HG03571 (cell line): ENCODE results near the gene PAX8.
A peak's percentile ranks its signal among the peaks of the same experiment; 100 is the strongest.

Experiments
- ATAC-seq: cut with Tn5 transposase; IDR thresholded peaks from one replicate; pipeline ENCODE4 v1.9.1; 2021; ENCODE audit not compliant: unreplicated experiment

The PAX8 gene

DNA sequence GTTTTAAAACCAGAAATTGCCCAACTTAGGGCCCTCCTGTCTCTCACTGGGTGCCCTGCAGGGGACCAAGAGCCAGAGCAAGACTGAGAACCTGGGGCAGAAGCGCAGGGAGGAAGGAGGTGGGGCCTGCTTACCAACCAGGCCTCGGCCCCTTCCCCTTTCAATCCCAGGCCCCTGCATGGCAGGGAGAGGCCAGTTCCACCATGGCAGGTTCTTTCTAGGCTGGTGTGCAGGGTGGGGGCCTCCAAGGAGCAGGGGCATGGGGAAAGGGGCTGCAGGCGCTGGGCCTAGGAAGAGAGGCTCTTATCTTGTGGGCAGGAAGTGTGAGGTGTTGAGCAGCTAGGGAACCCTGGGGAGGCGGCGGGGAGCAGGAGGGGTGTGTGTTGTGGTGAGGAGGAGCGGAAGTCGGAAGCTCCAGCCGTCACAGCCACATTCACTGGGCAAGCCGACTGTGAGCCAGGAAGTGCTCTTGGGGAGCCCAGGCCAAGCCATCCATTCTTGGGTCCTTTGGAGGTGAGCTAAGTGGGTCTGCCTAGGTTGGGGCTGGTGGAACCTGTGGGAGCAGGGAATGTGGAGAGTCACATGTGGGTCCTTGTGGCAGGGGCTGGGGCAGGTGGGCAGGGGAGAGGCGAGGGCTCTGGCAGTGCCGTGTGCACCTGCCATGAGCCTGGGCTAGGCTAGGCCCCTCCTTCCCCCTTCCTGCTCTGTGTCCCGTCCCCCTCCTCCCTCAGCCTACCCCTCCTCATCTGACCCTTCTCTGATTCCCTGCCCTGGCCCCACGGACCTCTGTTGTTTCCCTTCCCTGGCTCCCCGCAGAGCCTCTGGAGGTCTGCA, 105.0 kb downstream of the PAX8 start, which contains the start of gene PSD4:
PSD4 (plus strand) TSS at position 430 of the 834 bp plus-strand sequence. CDS start 8,486 bp downstream, outside the sequence.
- peak; percentile 70 for ATAC-seq

DNA sequence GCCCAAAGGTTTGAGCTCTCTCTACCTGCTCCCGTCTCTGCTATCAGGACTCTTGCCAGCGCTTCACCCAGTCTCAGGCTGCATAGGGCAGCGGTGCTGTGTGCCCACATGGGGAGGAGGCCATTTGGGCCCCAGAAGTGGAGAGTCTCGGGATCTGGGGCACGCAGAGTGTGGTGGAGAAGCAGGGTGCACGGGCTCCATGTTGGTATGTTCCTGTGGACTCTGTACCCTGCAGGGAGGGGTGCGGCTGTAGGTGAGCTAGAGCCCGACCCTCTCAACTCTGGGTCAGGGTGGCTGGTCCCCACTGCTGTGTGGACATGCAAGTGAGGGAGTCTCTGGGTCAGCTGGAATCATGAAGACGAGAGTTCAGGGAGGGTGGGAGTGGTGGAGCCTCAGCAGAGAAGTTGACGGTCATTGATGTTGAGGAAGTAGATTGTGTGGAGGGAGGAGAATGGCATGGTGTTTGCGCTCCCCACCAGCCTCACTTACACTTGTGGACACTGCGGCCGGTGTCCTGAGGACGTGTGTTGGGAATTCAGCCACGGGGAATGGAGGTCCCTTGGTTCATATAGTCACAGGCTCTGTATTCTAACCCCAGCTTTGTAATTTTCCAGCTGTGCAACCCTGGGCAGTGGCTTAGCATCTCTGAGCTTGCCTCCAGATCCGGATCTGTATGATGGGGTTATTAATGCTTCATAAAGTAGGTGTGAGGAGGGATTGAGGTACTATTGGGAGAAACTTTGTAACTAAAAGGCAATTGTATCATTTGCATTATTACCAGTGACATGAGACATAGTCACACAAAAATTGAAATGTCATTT, 105.8 kb downstream of the PAX8 start:
- no peak for ATAC-seq

DNA sequence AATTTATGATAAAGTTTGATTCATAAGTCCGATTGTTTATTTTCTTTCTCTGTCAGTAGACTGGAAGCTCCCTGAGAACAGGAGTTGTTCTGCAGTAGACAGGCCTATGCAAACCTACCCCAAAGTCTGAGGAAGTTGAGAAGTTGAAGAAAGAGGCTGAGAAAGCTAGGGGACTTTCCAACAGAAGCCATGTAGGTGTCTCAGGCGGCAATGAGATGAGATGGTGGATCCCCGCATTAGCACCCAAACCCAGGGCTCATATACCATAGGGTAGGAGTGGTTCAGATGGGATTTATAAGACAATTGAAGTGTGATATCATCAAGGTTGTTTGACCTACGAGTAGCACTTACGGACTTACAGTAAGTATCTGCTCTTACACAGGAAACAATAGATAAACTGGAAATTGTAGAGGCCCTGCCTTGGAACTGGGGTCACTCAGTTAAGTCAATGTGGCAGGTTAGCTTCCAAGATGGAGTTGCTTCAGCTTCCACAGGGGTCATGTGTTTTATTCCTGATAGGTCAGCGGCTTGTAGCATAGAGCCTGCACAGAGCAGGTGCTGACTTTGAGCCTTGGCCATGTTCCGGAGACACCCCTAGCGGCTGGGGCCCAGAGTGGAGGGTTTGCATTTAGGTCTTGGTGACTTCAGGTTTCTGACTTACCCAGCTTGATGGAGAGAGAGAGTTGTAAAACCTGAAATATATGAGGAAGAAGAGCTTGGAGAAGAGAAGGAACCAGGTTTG, 107.2 kb downstream of the PAX8 start:
- no peak for ATAC-seq

DNA sequence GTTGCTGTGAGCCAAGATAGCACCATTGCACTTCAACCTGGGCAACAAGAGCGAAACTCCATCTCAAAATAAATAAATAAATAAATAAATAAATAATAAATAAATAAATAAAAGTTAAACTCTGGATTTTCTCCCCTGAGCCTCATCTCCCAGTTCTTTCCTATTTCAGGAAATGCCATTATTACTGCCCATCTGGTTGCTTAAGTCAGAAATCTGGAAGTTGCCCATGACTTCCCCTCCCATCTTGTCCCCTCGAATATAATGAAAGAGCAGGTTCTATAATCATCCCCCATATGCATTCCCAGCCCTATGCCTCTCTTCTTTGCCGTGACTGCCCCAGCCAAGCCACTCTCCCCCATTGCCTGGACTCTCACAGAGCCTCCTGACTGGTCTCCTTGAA, 109.1 kb downstream of the PAX8 start:
- ATAC-seq: no peak

DNA sequence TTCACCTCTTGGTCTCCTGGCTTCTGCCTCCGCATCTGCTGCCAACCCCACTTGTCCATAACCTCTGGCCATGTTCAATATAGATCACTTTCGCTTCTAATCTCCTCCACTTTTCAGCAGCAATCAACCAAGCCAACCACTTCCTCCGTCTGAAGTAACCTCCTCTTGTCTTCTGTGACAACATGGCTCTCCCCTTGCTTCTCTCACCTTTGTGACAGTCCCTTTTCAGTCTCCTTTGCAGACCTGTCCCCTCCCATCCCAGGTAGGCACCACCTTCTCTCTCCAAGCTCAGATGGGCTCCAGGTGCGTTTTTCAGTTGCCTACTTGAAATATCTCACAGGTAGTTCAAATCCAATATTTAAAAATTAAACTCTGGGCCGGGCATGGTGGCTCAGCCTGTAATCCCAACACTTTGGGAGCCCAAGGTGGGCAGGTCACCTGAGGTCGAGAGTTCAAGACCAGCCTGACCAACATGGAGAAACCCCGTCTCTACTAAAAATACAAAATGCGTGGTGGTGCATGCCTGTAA, 109.7 kb downstream of the PAX8 start:
- ATAC-seq: no peak

DNA sequence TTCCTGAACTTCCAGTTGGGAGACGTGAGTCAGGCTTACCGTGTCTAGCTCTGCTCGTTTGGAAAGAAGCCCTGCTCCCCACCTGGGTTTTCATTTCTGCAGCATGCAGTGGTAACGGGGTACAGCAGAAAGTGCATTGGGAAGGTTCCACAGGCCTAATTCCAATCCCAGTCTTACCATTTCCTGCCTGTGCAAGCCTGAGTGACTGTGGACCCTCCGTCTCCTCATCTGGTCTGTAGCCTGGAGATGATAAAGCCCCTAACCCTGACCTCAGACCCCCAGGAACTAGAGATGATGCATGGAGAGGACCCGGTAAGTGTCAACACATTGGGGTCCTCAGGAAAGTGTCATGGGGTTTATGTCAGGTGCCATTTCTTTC, 110.8 kb downstream of the PAX8 start:
- ATAC-seq: no peak

DNA sequence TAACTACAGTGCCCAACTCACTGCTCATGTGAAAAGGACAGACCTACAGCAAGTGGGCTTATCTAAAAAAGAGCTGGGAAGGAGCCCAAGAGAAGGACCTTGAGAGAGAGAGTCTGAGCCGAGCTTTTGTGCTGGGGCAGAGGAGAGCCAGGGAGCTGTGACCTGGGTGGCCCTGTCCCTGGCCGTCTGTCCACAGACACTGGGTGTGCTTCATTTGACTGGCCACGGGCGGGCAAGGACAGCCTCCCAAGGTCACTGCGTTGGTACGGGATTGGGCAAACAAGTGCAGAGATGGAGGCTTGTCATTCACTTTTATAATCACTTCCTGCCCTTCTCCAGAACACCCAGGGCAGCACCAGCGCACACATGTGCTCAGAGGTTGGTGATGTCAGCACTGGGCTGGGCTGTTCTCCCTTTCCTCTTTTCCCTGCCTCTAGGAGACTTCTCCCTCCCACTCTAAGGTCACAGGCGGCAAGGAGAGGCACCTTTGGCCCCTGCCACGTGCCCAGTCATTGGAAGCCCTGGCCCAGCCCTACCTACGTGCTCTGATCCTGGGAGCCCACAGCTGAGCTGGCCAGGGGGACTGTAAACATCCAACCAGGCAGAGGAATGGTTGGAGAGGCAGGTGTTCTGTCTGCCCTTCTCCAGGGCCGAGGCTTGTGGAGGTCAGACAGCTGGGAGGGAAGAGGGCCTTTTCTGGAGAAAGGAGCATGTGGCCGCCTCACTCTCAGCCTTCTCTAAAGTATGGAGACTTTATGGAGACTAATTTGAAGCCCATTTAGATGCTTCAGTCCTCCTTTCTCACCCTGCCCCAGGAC, 111.4 kb downstream of the PAX8 start:
- ATAC-seq: no peak

DNA sequence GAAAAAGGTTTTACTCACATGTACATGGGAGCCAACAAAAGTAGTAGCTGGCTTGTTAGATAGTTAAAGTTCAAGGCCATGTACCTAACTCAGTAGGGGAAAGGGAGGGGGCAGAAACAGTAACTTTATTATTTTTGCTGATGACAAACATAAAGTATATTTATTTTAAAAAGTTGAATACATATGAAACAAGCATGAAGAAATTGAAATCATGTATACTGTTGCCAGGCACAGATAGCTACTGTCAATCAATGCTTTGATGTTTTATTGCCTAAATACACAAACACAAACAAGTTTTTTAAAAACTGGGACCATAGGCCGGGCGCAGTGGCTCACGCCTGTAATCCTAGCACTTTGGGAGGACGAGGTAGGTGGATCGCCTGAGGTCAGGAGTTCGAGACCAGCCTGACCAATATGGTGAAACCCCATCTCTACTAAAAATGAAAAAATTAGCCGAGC, 112.5 kb downstream of the PAX8 start:
- no peak for ATAC-seq
